Placental pericyte (primary cell): Measurements from ENCODE around the gene SESN3. TPM values are rescaled to one million over a fixed set of nuclear protein-coding genes. Genes with fewer than 3 reads are reported as not detected.

Experiments used
- total RNA-seq: library from RNA; depleted of rRNA; stranded (reverse); fragments of >200 nt; gene quantifications from 2 replicates; pipeline ENCODE4 v1.2.3, GENCODE V29; 2012

SESN3 gene, protein sequence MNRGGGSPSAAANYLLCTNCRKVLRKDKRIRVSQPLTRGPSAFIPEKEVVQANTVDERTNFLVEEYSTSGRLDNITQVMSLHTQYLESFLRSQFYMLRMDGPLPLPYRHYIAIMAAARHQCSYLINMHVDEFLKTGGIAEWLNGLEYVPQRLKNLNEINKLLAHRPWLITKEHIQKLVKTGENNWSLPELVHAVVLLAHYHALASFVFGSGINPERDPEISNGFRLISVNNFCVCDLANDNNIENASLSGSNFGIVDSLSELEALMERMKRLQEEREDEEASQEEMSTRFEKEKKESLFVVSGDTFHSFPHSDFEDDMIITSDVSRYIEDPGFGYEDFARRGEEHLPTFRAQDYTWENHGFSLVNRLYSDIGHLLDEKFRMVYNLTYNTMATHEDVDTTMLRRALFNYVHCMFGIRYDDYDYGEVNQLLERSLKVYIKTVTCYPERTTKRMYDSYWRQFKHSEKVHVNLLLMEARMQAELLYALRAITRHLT
- total RNA-seq: 0.72 and 1.1 TPM in 2 replicates

DNA sequence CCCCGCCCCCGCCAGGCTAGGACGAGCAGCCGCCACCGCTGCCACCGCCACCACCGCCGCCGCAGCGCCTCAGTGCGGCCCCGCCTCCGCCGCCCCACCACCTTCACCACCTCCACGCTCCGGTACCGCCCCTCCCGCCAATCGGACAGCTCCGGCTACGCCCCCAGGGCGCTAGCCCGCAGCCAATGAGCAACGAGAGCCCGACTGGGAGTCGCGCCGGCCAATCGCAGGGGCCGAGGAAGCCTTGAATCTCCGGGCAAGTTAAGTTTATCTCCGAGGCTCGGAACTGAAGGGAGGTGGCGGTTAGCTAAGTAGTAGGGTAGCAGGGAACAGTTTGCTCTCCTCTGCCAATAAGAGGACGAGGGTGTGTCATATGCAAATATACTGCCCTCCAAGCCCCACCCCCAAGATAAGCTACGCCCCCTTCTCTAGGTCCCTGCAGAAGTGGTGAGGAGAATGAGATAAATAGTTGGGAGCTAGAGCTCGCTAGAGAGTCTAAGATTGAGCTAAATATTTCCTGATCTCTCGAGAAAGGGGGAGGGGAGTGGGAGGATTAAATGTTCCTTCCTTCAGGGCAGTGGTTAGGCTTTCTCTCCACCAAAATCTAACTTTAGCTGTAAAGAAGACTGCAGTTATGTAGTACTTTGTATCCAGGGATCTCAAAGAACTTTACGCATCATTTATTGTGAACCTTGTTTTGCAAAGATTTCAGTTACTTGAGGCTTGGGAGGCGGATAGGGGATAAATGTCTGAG, at the start of gene SESN3:
Gene SESN3 (minus strand): TSS at position 76 of the 754 bp plus-strand sequence. CDS start 342 bp downstream, outside the sequence.

Other genes with a start within 250 kb of the SESN3 start
- not detected in 2 replicates for gene KDM4E, start 205.9 kb downstream of the SESN3 start, total RNA-seq
- gene KDM4F, start 181.8 kb downstream of the SESN3 start, total RNA-seq: not detected in 2 replicates
- 15.1 and 21.3 TPM in 2 replicates for gene SRSF8, start 164.3 kb downstream of the SESN3 start, total RNA-seq
- gene ENDOD1, start 141.4 kb downstream of the SESN3 start, total RNA-seq: 14.9 and 55.3 TPM in 2 replicates